H9 (cell line): ENCODE measurements around the gene COL5A2. TPM values are rescaled to one million over a fixed set of nuclear protein-coding genes. Genes with fewer than 3 reads are reported as not detected.

ENCODE experiments used
- DNase-seq: peaks from one replicate; pipeline ENCODE4 v3.0.0-alpha.2; 2017
- H2AFZ ChIP-seq: one replicate; pipeline ENCODE4 v1.6.1; 2013; ENCODE audit warnings: mild to moderate bottlenecking, low read length, control low read depth, moderate library complexity
- H2AK5ac ChIP-seq: 2 replicates; pipeline ENCODE4 v1.6.1; 2013; ENCODE audit warnings: low read length, control low read depth, mixed read lengths; ENCODE audit not compliant: insufficient read length
- H2BK120ac ChIP-seq: one replicate; pipeline ENCODE4 v1.6.1; 2013; ENCODE audit warnings: low read depth, mild to moderate bottlenecking, low read length, control low read depth, inconsistent platforms; ENCODE audit not compliant: poor library complexity, severe bottlenecking
- H2BK12ac ChIP-seq: 2 replicates; pipeline ENCODE4 v1.6.1; 2013; ENCODE audit warnings: low read length, control low read depth, mixed read lengths, low read depth; ENCODE audit not compliant: insufficient read length
- H2BK15ac ChIP-seq: 2 replicates; pipeline ENCODE4 v1.6.1; 2013; ENCODE audit warnings: low read depth, low read length, control low read depth
- H2BK20ac ChIP-seq: one replicate; pipeline ENCODE4 v1.6.1; 2013; ENCODE audit warnings: low read depth, mild to moderate bottlenecking, low read length, control low read depth, inconsistent platforms; ENCODE audit not compliant: poor library complexity, severe bottlenecking
- H2BK5ac ChIP-seq: 2 replicates; pipeline ENCODE4 v1.6.1; 2013; ENCODE audit warnings: low read length, control low read depth, mixed read lengths; ENCODE audit not compliant: insufficient read length
- H3K14ac ChIP-seq: 2 replicates; pipeline ENCODE4 v1.6.1; 2013; ENCODE audit warnings: low read length, control low read depth; ENCODE audit not compliant: insufficient read depth
- H3K18ac ChIP-seq: 2 replicates; pipeline ENCODE4 v1.6.1; 2013; ENCODE audit warnings: low read depth, mild to moderate bottlenecking, mixed read lengths, low read length, control low read depth; ENCODE audit not compliant: insufficient read length
- H3K23ac ChIP-seq: 2 replicates; pipeline ENCODE4 v1.6.1; 2013; ENCODE audit warnings: low read length, control low read depth, mixed read lengths, low read depth; ENCODE audit not compliant: insufficient read length
- H3K23me2 ChIP-seq: 2 replicates; pipeline ENCODE4 v1.6.1; 2013; ENCODE audit warnings: low read depth, mild to moderate bottlenecking, mixed read lengths, low read length, control low read depth; ENCODE audit not compliant: insufficient read length, poor library complexity, severe bottlenecking
- H3K27ac ChIP-seq: 2 replicates; pipeline ENCODE4 v1.5.1; 2013; ENCODE audit warnings: low read length, control low read depth, mixed read lengths, low read depth; ENCODE audit not compliant: insufficient read length
- H3K27me3 ChIP-seq: 2 replicates; pipeline ENCODE4 v1.6.1; 2013; ENCODE audit warnings: low read length, control low read depth, inconsistent platforms; ENCODE audit not compliant: insufficient read depth
- H3K4ac ChIP-seq: 2 replicates; pipeline ENCODE4 v1.6.1; 2013; ENCODE audit warnings: low read depth, mild to moderate bottlenecking, control low read depth, inconsistent platforms, low read length, moderate library complexity
- H3K4me1 ChIP-seq: 2 replicates; pipeline ENCODE4 v1.6.1; 2013; ENCODE audit warnings: low read length, control low read depth, inconsistent platforms; ENCODE audit not compliant: insufficient read depth
- H3K4me2 ChIP-seq: 2 replicates; pipeline ENCODE4 v1.6.1; 2013; ENCODE audit warnings: low read length, control low read depth, mixed read lengths; ENCODE audit not compliant: insufficient read length, insufficient read depth
- H3K56ac ChIP-seq: 2 replicates; pipeline ENCODE4 v1.6.1; 2013; ENCODE audit warnings: low read depth, mild to moderate bottlenecking, mixed read lengths, low read length, control low read depth; ENCODE audit not compliant: insufficient read length
- H3K79me1 ChIP-seq: 2 replicates; pipeline ENCODE4 v1.6.1; 2013; ENCODE audit warnings: low read depth, mild to moderate bottlenecking, moderate library complexity, low read length, control low read depth, inconsistent platforms; ENCODE audit not compliant: insufficient read depth, poor library complexity, severe bottlenecking
- H3K79me2 ChIP-seq: 2 replicates; pipeline ENCODE4 v1.6.1; 2013; ENCODE audit warnings: low read length, control low read depth, inconsistent platforms; ENCODE audit not compliant: insufficient read depth
- H3K9ac ChIP-seq: 2 replicates; pipeline ENCODE4 v1.6.1; 2013; ENCODE audit warnings: low read length, control low read depth, mixed read lengths; ENCODE audit not compliant: insufficient read length; ENCODE audit errors: extremely low read depth
- H3K9me3 ChIP-seq: one replicate; pipeline ENCODE4 v1.6.1; 2013; ENCODE audit warnings: low read depth, low read length, inconsistent platforms; ENCODE audit not compliant: control insufficient read depth
- H3T11ph ChIP-seq: one replicate; pipeline ENCODE4 v1.6.1; 2013; ENCODE audit warnings: mild to moderate bottlenecking, low read length, control low read depth, inconsistent platforms
- H4K20me1 ChIP-seq: one replicate; pipeline ENCODE4 v1.6.1; 2013; ENCODE audit not compliant: control insufficient read depth, insufficient read length, insufficient read depth
- H4K5ac ChIP-seq: 2 replicates; pipeline ENCODE4 v1.6.1; 2013; ENCODE audit warnings: low read depth, mild to moderate bottlenecking, mixed read lengths, low read length, control low read depth; ENCODE audit not compliant: insufficient read length
- H4K8ac ChIP-seq: replicated peaks from 2 replicates; pipeline ENCODE4 v1.6.1; 2013; ENCODE audit warnings: low read length, control low read depth, mixed read lengths, low read depth; ENCODE audit not compliant: insufficient read length
- H4K91ac ChIP-seq: 2 replicates; pipeline ENCODE4 v1.6.1; 2013; ENCODE audit warnings: low read depth, mild to moderate bottlenecking, moderate library complexity, mixed read lengths, low read length, control low read depth; ENCODE audit not compliant: insufficient read length
- H3K27ac Mint-ChIP-seq, 3 experiments: 2 replicates in 2 of 3; 3 replicates in 1 of 3; pipeline ENCODE4 v1.8.0; 2020 to 2021; ENCODE audit warnings: mixed read lengths in 3 of 3, mild to moderate bottlenecking in 1 of 3, moderate library complexity in 1 of 3
- H3K27me3 Mint-ChIP-seq: 2 replicates; pipeline ENCODE4 v1.8.0; 2021; ENCODE audit warnings: low read depth, mild to moderate bottlenecking, moderate library complexity, mixed read lengths
- H3K36me3 Mint-ChIP-seq, 3 experiments: 2 replicates in 2 of 3; 3 replicates in 1 of 3; pipeline ENCODE4 v1.8.0; 2020 to 2021; ENCODE audit warnings: low read depth in 3 of 3, mixed read lengths in 3 of 3; ENCODE audit not compliant: insufficient read depth in 1 of 3
- H3K4me1 Mint-ChIP-seq, 2 experiments: 2 replicates each; pipeline ENCODE4 v1.8.0; 2020; ENCODE audit warnings: mixed read lengths in 2 of 2
- H3K4me3 Mint-ChIP-seq, 2 experiments: 2 replicates in 1 of 2; 3 replicates in 1 of 2; pipeline ENCODE4 v1.8.0; 2020 to 2021; ENCODE audit warnings: mild to moderate bottlenecking in 2 of 2, mixed read lengths in 2 of 2, moderate library complexity in 1 of 2
- H3K9me3 Mint-ChIP-seq, 2 experiments: 2 replicates in 1 of 2; 3 replicates in 1 of 2; pipeline ENCODE4 v1.8.0; 2020; ENCODE audit warnings: mild to moderate bottlenecking in 2 of 2, mixed read lengths in 2 of 2, moderate library complexity in 1 of 2
- CTCF ChIP-seq: fragments of 200-600 bp; sonication (generic); conservative IDR thresholded peaks from 3 replicates; pipeline ENCODE4 v1.8.0; 2021; ENCODE audit warnings: antibody characterized with exemption, mild to moderate bottlenecking
- WGBS: extraction: QIAGEN DNeasy Blood & Tissue Kit; methylation state at CpG from one replicate; pipeline ENCODE4 v1.1.7; 2013; ENCODE audit warnings: missing lambda C conversion rate, low lambda C conversion rate, mixed read lengths; ENCODE audit not compliant: insufficient read length; ENCODE audit errors: extremely low coverage; 5-methylcytosine and 5-hydroxymethylcytosine counted together
- total RNA-seq: library from RNA; stranded (reverse); gene quantifications from 2 replicates; pipeline ENCODE4 v1.2.1, GENCODE V29; 2021

COL5A2 gene
- total RNA-seq, 1 experiment from 2014 or later, result 10.5 TPM

DNA sequence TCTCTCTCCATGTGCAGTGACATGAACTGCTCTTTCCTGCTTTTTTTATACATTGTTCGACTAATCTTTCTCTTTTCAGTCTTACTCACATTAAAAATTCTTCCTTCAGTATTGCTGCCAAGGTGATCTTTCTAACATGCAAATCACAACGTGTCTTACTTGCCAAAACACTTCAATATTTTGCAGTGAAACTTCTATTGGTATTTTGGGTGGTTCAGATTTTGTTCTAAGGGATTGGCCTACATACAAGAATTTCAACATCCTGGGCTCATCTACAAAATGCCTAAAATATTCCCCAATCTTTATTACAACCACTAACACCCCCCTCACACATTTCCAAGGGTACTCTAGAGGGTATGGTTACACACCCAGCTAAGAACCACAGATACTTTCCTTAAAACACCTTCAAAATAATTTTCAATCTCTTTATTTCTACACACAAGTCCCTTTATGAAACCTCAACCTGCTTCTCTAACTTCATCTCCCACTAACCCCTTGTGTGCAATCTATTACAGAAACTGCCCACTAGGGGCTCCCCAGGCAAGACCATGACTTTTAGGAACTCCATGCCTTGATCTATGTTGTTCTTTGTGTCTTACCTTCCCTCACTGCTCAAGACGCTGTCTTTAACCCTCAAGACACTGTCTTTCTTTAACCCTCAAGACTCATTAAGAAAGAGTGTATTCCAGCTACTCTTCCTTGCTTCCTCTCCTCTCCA, 154.5 kb downstream of the COL5A2 start:
- no peaks in the 10 kb centered on the region for H3K36me3 Mint-ChIP-seq
- no peaks in the 10 kb centered on the region for H3K4me1 ChIP-seq

More for the DNA sequence above, 154.5 kb downstream of the COL5A2 start:
- Mint-ChIP-seq H3K4me3 (no peak overlapping the region), H3K27me3 (no peaks in the 10 kb centered on the region), H3K9me3 (no peaks in the 10 kb centered on the region), H3K4me1 (peaks cover 0 to 5% of the 10 kb centered on the region in 2 experiments; a peak in 3 of 4 replicates), H3K27ac (no peak overlapping the region)
- Histone ChIP-seq H3T11ph (no peak overlapping the region), H3K23ac (no peak overlapping the region), H3K9ac (no peak overlapping the region), H4K20me1 (no peaks in the 10 kb centered on the region), H2BK20ac (no peak overlapping the region), H3K9me3 (no peaks in the 10 kb centered on the region), H4K8ac (no peak overlapping the region), H3K4ac (no peak overlapping the region), H2AFZ (peak overlapping the region; percentile 98), H3K4me2 (no peak overlapping the region), H2AK5ac (no peak overlapping the region), H3K56ac (no peak overlapping the region), H3K27ac (no peak overlapping the region), H4K91ac (no peak overlapping the region), H3K79me2 (no peaks in the 10 kb centered on the region), H3K27me3 (no peaks in the 10 kb centered on the region), H2BK120ac (no peak overlapping the region), H3K14ac (no peak overlapping the region), H2BK5ac (no peak overlapping the region), H4K5ac (no peak overlapping the region), H3K79me1 (no peaks in the 10 kb centered on the region), H3K23me2 (no peaks in the 10 kb centered on the region), H2BK15ac (no peak overlapping the region), H2BK12ac (no peak overlapping the region), H3K18ac (no peak overlapping the region)
- DNase-seq, result peak; percentile 36
- TF ChIP-seq CTCF, result peak; percentile 84
- no CpG with 5 or more reads among the region's 3 CpGs for WGBS
